Fibroblast of skin of right quadriceps (primary cell): ENCODE measurements around the gene TTLL8.
"Not testable (repeated sequence)": the region's sequence is repeated elsewhere in the genome, so short reads cannot be mapped to it uniquely, and the experiment has no call there.

Source experiments
- DNase-seq: peaks from one replicate; pipeline ENCODE4 v3.0.0-alpha.2; 2013

Gene TTLL8

DNA sequence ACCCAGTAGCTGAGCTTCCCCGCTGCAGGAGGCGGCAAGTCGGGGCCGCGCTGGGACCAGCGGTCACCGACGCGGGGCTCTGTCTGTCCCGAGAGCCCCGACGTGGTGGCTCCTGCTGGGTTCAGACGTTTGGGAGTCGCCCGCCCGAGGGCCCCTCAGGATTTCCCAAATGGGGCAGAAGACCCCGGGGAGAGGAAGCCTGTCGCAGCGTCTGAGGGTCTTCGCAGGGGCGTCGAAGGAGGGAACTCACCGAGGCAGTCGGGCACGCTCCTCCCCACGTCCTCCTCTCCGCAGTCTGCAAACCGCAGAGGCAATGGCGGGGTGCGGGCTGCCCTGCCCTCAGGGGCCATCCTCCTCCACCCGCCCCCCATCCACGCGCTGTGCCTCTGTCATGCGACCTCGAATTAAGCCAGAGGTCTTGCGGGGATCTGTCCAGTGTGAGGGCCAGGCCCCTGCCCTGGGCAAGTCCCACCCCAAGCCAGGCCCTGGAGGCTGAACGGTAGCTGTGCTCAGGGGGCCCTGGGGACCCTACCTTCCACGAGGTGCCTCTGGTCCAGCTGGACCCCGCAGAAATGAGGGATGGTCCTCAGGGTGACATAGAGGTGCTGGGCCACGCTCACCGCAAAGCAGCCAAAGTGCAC is 58.0 kb downstream of the TTLL8 start:
- DNase-seq, result no peak

DNA sequence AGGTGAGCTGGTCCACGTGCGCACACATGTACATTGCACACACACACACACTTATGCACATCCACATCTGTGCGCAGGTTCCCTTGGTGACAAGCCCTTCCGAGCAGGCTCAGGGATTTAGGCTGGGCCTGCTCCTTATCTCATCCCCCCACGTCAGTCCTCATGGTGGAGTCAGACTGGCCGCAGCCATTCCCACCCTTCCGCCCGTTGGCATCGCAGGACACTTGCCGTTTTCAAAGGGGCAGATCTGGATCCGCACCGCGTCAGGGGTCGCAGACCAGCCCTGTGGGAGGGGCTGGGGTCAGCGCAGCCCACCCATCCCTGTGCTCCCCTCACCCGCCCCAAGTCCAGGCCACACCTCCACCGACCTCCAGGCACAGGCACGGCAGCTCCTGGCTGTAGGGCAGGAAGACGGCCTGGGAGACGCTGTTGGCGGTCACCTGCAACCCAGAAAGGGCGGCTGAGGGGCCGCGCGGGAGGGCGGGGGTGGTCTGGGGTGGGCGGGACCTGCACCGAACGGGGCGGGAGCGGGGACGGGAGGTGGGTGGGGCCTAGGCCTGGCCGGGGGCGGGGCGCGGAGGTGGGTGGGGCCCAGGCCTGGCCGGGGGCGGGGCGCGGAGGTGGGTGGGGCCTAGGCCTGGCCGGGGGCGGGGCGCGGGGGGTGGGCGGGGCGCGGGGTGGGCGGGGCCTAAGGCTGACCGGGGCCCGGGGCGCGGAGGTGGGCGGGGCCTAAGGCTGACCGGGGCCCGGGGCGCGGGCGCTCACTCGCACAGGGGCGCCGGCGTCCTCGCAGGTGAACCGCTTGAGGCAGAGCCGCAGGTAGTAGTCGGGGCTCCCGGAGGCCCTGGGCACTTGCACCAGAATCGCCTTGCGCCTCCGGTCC is 58.8 kb downstream of the TTLL8 start:
- no peak for DNase-seq

DNA sequence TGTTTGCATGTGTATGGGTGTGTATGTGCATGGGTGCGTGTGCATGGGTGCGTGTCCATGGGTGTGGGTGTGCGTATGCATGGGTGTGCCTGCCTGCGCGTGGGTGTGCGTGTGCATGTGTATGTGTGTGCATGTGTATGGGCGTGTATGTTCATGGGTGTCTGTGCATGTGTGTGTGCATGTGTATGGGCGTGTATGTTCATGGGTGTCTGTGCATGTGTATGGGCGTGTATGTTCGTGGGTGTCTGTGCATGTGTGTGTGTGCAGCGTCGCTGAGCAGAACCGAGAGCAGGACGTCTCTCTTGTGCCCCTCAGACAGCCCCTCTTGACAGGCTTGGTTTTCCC is 59.4 kb downstream of the TTLL8 start:
- DNase-seq, result no peak

DNA sequence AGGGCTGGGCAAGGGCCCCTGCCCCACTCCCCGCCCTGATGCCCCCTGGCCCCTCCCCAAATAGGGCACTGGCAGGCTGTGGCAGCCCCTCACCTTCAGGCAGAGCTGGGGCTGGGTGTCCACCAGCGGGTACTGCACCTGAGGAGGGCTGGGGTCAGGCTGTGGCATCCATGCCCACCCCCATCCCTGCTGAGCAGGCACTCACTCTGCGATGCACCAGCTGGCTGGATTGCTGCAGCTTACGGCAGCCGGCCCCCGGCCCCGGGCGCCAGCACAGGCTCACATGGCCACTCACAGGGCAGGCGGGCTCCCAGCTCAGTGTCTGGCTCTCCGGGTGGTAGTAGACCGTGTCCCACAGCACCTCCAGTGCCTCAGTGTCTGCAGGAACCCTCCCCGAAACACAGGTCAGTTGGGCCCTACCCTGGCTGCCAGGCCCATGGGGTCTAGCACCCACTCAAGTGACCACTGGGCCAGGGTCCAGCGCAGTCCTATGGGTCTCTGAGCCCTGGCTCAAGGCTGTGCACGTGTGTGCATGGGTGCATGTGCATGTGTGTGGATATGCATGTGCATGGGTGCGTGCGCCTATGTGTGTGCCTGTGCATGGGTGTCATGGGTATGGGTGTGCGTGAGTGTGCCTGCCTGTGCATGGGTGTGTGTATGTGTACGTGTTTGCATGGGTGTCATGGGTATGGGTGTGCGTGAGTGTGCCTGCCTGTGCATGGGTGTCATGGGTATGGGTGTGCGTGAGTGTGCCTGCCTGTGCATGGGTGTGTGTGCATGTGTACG is 60.0 kb downstream of the TTLL8 start:
- no peak for DNase-seq

DNA sequence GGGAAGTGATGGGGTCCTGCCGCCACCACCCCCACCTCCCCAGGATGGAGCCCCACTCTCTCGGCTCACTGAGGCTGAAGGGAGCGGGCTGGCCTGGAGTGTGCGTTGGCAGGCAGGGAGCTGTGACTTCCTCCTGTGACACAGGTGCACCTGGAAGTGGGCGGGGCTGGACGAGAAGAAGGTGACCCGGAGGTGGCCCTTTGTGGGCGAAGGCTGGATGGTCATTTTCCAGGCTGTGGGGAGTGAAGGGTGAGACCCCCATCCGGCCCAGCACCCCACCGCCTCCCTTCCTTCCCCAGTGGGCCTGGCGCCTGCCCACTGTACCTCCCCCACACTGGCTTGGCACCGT is 60.9 kb downstream of the TTLL8 start:
- DNase-seq, result no peak

DNA sequence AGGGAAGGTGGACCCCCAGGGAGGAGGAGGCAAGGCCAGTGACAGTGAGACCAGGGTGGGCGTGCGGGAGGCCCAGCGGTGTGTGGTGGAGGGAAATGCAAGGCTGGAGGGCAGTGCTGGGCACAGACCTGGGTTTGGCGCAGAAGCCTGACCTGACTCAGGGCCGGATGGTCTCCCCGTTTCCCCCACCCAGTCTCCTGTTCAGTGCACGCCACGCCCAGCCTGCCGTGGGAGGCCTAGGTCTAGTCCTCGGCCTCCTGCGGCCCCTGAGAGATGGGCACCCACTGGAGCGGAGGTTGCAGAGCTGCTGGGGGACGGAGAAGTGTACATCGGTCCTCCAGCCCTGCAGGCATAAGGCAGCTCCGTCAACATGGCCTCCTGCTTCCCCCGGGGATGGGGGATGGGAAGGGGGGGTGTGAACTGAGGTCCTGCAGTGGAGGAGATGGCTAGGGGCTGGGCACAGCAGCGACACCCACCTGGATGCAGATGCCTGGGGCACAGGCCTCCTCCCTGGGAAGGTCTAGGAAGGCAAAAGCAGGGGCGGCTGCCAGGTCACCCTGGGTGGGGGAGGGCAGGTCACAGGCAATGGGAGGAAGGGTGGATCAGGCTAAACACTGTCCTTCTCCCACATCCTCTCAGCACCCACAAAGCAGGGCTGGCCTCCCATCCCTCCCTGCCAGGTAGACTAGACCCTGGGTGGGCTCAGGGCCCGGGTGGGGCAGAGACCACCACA is 61.4 kb downstream of the TTLL8 start:
- DNase-seq, result no peak

DNA sequence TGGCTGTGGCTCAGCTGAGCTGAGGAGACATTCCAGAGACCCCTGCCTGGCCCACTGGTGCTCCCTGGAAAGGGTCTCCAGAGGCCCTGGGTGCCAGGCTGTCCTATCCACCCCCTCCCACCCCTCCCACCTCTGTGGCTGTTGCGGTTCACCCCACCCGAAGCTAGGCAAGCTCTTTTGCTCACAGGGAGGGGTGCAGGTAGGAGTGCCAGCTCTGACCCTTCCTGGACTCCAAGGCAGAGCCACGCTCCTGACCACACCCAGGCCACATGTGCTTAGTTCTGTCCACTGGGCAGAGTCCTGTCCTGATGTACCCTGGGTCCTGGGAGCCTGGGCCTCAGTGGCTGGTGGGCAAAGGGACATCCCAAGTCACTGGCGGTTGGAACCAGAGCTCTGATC is 62.0 kb downstream of the TTLL8 start:
- DNase-seq, result no peak

DNA sequence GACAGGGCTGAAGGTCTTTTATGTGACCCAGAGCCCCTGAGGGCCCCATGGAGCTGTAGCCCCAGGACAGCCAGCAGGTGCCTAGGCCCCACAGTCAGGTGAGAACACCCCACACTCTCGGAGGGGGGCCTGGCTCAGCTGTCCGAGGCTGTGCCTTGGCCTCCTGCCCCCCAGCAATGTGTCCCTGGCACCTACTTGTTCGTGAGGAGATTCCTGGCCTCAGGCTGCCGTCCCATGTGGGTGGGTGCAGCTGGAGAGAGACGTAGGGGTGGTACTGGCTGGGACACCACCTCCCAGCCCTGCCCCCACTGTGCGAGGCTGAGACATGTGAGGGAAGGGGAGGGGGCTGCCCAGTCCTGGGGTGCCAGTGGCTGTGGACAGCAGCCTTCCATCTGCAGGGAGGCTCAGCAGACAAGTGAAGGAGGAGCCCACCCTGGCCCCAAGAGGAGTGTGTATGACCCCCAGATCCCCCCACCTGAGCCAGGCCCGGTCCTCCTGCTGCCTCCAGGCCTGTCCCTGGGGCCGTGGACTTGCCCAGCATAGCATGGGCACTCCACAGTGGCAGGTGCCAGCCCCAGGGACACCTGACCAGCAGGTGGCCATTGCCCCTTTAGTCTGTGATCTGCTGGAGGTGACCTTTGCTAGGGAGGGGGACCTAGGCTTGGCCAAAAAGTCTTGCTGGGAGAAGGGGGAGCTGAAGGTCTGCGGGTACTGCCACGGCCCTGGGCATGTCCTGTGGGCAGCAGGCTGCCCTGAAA is 62.6 kb downstream of the TTLL8 start:
- no peak for DNase-seq

DNA sequence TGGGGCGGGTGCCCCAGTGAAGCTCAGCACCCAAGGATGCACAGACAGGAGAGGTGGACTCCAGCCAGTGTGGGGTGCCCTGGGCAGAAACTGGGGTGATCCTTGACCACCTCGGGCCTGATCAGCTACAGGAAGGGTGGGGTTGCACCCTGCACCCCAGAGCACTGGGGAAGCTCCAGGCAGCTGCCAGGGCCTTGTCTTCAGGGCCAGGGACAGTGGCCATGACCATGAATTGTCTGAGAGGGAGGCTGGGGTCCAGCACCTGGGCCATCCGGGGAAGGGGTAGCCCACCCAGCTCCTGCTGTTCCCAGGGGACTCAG is 63.1 kb downstream of the TTLL8 start:
- DNase-seq, result no peak

DNA sequence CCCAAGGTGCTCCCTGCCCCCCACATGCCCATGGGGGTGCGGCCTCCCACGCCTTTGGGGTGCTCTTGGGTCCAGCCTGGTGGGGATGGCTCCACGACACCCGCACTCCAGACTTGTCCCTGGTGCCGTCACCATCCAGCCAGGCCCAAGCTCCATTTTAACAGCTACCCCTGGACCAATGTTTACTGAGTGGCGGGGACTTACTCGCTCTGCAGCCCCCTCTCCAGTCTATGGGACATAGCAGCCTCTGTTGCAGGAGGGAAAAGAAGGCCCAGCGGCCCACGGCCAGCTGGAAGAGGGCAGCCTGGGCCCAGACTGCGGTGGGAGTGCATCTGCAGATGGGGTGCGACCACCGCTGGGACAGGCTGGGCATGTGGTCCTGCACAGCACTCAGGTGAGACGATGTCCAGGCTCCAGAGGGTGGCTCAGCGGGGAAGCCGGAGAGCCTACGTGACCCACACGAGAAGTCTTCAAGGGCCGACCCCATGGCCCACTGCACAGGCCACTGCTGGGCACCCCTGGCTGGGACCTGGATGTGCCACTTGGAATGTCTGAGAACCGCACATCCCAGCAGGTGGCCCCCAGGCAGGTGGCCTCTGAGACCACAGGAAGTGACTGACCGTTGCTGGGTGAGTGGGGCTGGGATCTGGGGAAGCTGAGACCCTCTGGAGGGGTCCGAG is 63.6 kb downstream of the TTLL8 start:
- no peak for DNase-seq

DNA sequence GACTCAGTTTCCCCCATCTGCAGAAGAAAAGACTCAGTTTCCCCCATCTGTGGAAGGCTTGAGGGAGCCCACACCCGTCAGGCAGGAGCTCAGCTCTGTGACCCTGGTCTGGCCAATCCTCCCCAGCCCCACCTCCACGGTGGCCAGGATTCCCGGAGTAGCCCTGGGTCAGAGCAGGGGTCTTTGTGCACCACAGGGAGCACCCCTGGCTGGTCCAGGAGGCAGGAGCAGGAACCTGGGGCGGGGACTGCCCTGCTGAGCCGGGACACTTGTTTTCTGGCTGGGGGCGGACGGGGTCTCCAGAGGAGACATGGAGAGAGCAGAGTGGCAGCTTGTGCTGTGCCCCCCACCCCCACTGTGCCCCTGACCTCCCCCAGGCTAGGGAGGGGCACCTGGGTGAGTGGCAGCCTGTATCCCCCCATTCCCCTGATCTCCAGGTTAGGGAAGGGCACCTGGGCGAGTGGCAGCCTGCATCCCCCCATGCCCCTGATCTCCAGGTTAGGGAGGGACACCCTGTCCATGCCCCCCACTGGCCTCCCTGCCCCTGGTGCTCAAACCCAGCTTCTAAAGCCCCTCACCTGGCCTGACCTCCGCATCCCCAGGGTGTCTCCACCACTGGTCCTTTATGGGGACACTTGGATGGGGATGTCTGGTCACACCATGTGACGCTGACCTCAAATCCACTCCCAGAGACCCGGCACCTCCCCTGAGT is 64.3 kb downstream of the TTLL8 start:
- no peak for DNase-seq

DNA sequence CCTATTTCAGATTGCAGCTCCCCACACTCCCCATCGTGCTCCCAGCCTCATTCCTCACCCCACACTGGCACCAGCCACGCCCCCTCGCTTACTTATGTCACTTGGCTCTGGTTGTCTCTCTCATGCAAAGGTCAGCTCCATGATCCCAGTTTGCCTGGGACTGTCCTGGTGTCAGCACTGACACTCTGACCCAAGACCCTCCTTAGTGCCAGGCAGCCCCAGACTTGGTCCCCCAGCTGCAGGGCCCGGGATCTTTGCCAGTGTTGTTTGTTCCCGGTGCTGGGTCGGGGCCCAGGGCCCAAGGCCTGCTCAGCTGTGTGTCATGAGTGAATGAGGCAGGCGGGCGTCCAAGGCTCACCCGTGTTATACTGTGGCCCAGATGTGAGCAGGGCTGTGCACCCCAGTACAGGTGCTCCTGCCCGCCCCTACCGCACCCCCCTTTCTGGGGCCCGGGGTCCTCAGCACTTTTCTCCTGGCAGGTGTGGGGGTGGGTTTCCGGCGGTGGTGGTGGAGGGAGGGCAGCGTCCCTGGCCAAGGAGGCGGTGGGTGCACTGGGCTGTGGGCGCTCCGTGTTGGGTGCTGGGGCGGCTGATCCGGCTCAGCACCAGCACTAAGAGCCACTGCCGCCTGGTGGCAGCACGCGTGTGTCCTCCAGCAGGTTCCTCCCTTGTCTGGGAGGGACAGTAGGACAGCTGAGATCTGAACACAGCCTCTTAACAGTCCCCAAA is 65.0 kb downstream of the TTLL8 start:
- DNase-seq, result no peak

DNA sequence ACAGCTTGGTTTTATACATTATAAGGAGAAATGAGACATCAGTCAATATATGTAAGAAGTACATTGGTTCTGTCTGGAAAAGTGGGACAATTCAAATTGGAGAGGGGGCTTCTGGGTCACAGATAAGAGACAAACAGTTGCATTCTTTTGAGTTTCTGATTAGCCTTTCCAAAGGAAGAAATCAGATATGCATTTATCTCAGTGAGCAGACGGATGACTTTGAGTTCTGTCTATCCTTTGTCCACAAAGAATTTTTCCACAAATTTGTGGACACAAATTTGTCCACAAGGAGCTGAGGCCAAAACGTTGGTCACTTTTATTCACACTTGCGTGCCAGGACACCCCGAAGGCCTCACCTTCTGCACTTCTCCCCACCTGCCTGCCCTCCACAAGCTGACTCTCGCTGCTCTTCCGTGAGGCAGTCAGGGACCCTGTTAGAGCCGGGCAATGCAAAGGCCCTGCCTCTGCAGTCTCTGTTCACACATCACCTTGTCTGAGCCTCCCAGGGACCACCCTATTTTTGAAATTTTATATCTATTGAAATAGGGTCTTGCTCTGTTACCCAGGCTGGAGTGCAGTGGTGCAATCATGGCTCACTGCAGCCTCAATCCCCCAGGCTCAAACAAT is 66.1 kb downstream of the TTLL8 start:
- no peak for DNase-seq

DNA sequence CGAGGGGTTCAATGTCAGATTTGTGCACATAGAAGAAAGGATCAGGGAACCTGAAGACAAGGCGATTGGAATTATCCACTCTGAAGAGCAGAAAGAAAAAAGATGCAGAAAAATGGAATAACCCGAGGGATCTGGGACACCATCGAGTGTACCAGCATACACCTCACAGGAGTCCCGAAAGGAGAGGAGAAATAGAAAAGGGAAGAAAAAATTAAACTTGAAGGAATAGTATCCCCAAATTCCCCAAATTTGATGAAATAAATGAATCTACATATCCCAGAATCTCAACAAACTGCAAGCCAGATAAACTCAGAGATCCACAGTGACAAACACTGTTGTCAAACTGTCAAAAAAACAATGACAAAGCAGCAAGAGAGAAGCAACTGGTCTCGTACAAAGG is 66.9 kb downstream of the TTLL8 start:
- DNase-seq, result no peak

DNA sequence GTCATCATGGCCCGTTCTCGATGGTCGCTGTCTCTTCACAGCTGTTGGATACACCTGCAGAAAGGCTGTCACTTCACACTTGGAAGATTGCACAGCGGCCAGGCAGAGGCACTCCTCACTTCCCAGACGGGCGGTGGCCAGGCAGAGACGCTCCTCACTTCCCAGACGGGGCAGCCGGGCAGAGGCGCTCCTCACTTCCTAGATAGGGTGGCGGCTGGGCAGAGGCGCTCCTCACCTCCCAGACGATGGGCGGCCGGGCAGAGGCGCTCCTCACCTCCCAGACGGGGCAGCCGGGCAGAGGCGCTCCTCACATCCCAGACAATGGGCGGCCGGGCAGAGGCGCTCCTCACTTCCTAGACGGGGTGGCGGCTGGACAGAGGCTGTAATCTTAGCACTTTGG is 68.3 kb downstream of the TTLL8 start:
- DNase-seq, result not testable (repeated sequence)

DNA sequence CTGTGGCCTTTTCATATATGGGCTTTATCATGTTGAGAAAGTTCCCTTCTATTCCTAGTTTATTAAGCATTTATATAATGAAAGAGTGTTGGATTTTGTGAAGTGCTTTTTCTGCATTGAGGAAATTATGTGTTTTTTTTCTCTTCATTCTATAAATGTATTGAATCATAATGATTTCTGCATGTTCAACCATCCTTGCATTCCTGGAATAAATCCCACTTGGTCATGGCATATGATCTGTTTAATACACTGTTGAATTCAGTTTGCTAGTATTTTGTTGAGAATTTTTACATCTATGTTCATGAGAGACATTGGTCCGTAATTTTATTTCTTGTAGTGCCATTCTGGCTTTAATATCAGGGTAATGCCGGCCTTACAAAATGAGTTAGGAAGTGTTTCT is 71.8 kb downstream of the TTLL8 start:
- DNase-seq, result no peak

DNA sequence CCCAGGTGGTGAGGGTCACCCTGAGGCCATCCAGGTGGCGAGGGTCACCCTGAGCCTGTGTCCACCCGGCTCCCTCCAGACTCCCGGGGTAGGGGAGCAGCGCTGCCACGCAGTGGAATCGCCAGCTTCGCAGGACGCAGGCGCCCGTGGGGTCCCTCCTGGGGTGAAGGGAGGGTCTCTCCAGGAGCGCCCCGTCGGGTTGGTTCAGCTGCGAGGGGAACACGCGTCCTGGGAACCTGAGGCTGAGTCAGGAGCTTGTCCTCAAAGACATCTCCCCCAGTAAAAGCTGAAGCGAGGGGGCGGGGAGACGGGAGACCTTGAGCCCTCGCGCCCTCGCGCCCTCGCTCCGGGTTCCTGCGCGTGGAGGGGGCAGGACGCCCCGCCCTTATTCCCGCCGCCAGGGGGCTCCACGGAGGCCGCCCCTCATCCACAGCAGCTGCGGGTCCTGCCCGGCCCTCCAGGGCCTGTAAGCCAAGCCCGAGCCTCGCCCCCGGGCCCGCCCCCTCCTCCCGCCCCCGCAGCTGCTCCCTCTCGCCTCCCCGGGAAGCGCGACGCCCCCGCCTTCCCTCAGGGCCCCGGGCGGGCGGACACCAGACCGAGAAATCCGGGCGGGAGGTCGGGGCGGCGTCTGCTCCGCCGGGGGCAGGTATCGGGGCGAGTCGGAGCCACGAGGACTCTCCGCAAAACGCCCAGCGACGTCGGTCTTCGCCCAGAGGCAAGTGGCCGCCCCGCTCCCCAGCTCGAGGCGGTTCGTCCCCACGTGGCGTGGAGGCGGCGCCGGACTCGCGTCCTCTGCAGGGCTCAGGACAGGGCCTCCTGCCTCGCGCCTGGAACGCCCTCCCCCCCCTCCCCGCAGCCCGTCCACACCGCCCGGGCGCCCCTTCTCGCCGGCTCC is 74.7 kb downstream of the TTLL8 start:
- no peak for DNase-seq

DNA sequence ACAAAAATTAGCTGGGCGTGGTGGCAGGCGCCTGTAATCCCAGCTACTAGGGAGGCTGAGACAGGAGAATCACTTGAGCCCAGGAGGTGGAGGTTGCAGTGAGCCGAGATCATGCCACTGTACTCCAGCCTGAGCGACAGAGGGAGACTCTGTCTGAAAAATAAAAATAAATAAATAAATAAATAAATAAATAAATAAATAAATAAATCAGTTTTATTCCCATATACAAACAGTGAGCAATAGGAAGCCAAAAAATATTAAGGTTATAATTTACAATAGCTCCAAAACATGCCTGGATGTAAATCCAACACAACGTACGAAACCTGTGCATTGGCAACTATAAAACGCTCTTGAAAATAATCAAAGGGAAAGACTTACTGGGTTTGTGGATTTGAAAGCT is 76.3 kb downstream of the TTLL8 start:
- not testable (repeated sequence) for DNase-seq
